T-helper 9 cell (primary cell): ENCODE data around the gene NTRK3.

ENCODE experiments used
- DNase-seq: peaks from one replicate; pipeline ENCODE4 v3.0.0-alpha.2; 2020

NTRK3 gene

DNA sequence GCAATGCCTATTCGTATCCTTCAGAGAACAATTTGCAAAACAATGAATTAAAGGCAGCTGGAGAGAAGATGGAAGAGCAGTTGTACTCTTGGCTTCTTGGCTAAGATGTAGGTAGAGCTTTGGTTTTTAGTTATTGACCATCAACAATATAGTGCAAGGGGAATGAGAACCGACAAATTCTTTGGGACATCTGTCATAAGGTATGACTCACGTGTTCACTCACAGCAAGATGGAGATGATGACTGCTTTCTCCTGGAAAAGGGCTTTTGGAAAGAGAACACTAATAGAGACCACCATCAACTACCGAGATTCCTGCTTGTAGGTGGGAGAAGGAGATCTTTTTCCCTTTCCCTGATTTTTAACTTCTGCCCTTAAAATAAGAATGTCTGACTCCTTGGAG, 234.9 kb downstream of the NTRK3 start:
- DNase-seq, result no peak

GRCh38 chr15:88020806-88021205, 235.7 kb downstream of the NTRK3 start:
- DNase-seq, result no peak

DNA sequence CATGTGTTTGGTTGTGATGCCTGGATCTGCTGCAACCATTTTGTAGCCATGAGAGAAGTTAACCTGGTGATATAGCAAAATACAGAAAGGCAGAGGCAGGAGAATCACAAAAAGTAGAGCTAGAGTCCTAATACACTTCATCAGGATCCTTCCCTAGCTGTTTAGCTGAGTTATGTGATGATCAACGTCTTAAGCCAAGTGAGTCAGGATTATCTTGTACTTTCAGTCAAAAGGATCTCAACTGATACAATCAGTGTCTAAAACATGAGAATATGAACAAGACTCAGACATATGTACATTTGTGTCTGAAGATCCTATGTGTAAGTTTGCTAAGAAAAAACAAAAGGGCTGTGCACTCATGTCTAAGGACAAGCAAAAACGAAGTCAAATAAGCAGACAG, 236.9 kb downstream of the NTRK3 start:
- no peak for DNase-seq

- no peak for DNase-seq
These were observed 237.5 kb downstream of the NTRK3 start for GRCh38 chr15:88018869-88019641.

GRCh38 chr15:88017753-88018152, 238.8 kb downstream of the NTRK3 start:
- no peak for DNase-seq

DNA sequence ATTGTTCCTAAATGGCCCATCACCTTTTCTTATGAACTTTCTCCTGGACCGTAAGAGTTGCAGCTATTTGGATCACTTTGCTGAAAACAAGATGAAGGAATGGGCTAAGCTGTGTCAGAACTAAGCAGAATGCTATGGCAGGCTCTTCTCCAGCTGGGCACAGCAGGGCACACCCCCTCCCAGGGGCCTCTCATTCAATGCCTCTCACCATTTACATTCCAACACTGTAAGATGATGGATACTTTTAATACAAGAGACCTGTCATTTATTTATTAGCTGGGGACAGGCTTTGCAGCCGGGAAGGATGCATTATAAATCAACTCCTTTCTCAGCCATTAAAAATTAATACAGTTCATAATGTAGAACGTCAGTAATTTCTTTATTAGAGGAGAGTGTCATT, 240.1 kb downstream of the NTRK3 start:
- no peak for DNase-seq

- DNase-seq, result no peak
These were observed 241.2 kb downstream of the NTRK3 start for GRCh38 chr15:88015228-88015860.

- no peak for DNase-seq
These were observed 241.9 kb downstream of the NTRK3 start for GRCh38 chr15:88014454-88015160.

GRCh38 chr15:88013111-88013510, 243.4 kb downstream of the NTRK3 start:
- DNase-seq, result no peak

DNA sequence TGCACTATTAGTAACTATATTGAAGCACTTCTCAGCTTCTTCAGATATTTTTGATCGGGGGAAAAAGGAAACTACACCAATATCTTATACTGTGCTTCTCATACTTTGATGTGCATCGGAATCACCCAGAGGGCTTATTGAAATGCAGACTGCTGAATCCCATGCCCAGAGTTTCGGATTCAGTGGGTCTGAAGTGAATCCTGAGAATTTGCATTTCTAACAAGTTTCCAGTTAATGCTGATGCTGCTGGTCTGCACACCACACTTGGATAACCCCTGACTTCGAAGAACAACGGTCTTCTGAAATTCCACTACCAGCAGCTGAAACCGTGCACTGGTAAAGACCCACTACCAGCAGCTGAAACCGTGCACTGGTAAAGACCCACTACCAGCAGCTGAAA, 243.9 kb downstream of the NTRK3 start:
- no peak for DNase-seq

DNA sequence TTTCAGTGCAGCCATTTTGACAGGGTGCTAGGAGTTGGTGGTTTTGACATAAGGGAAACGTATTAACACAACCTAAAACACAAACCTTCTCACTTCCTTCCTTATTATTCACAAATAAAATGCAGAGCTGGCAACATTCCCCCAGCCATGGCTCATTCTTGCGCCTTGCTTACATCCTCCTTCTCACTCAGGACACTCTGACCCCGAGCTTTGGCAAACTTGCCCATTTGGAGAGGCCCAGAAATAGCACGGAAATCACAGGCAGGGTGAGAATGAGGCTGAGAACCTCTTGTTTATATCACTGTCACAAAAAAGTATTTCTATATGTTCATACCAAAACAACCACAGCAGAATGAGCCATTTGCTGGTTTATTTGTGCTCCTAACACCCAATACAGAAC, 244.3 kb downstream of the NTRK3 start:
- DNase-seq, result no peak

DNA sequence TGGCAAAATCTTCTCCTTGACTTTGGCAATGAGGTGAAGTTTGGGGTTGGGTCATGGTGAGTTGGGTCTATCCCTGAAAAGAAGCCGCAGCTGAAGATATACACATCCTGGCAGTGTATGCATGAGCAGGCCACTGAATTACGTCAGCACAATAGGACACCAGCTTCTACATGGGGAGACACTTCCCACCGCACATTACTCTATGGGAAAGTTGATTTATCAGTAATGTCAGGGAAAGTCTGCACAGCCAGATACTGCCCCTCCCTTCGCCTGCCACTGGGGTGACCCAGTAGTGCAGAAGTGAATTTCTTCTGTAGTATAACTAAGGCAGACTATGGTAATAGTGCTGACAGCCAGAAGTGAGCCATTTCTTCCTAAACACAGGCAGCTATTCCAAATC, 245.0 kb downstream of the NTRK3 start:
- DNase-seq, result no peak

GRCh38 chr15:88006146-88006545, 250.4 kb downstream of the NTRK3 start:
- no peak for DNase-seq

DNA sequence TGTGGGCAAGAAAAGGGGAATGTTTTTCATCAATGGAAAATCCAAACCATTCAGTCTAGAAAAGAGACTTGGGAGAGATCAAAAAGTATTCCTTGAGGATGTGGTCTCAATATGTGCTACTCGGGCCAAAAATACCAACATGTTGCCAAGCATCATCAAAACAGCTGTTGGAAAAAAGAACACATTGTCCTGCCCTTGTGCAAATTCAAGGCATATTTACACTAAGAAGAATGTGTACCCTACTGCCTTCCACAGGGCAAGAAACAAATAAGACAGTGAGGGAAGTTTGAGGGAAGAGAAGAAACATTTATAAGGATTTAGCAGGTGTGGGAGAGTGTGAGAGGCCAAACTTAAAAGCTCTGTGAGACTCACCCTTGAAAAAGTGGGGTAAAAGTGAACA, 252.1 kb downstream of the NTRK3 start:
- no peak for DNase-seq

DNA sequence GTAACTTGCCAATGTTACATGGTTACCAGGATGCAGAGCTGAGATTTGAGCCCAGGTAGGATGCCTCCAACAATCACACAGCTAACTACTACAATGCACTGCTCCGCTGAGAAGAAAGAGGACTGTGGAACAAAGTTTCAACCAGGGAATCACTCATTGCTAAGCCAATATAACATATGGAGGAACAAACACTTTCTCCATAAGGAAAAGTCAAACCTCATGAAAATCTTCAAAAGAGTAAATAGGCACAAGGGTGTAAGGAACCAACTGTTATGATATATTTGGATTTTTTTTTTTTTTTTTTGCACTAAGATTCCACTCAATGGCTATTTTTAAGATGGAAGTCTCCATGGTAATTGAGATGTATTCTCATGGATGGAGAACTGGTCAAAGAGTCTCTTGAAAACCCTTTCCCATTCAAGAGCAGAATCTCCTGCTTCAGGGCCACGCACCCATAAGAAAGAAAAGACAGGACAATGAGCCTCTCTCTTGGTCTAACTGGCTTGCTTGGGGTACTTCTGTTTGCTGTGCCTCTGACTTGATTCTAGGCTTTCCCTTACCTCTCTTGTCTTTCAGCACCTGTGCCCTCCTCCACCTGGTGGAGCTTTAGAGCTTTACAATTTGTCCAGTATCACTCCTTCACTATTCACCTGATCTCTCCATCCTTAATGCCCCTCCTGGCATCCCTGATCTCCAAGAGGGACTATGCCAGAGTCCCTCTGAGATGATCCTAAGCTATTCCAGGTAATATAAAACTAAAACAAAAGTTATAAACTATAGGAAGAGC, 252.8 kb downstream of the NTRK3 start:
- DNase-seq, result no peak

- no peak for DNase-seq
These were observed 253.8 kb downstream of the NTRK3 start for GRCh38 chr15:88002706-88003105.

GRCh38 chr15:87998630-87999029, 257.9 kb downstream of the NTRK3 start:
- no peak for DNase-seq

DNA sequence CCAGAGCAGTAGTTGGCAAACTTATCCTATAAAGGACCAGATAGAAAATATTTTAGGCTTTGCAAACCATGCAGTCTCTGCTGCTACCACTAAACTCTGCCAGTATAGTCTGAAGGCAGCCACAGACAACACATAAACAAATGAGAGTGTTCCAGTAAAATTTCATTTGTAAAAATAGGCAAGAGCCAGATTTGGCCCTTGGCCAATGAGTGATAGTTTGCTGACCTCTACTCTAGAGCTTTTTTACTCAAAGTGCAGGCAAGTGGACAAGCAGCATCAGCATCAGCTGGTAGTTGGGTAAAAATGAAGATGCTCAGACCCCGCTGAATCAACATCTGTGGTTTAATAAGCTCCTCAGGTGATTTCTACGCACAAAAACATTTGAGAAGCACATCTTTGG, 269.8 kb downstream of the NTRK3 start:
- no peak for DNase-seq

- no peak for DNase-seq
These were observed 271.1 kb downstream of the NTRK3 start for GRCh38 chr15:87985451-87985850.

- DNase-seq, result no peak
These were observed 274.6 kb downstream of the NTRK3 start for GRCh38 chr15:87981969-87982368.

DNA sequence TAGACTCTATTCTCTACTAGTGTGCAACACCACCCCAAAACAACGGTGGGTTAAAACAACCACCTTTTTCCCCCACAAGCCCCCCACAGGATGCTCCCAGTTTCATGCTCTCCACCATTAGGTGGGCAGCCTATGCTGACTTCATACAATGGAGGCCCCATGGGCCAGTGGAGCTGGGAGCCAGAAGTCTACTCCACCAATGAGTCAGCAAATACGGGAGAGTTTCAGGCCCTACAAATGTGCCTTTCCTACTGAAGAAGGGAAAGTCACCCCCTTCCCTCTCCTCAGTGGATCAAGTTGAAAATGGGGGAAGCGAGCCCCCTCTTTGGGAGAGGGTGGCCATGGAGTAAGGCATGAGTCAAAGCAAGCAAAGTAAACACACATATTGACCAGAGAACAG, 278.6 kb downstream of the NTRK3 start:
- DNase-seq, result no peak

DNA sequence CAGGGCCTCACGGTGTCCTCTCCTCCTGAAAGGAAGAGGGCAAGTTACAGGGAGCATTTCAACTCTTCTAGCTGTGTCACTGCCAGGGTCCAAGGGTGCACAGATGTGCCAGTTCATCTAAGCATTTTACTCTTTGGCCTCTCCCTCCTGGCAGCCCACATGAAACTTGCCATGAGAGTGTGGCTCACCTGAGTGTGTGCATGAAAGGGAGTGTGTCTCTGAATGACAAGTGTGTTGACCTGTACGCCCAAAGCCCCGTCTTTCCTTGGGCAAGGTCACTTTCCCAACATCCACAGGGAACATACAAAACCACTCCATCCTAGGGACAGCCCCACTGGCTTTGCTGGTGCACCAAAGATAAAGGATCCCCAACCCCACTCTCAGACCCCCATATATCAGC, 280.0 kb downstream of the NTRK3 start:
- no peak for DNase-seq

- no peak for DNase-seq
These were observed 282.9 kb downstream of the NTRK3 start for GRCh38 chr15:87973501-87974215.
